B cell (primary cell): ENCODE data around the gene MAN1A2. TPM values are rescaled to one million over a fixed set of nuclear protein-coding genes. Genes with fewer than 3 reads are reported as not detected.

ENCODE experiments used
- ATAC-seq: fragments of 200-7000 bp; cut with Tn5 transposase; one replicate; pipeline ENCODE4 v1.10.0; 2021; ENCODE audit warnings: low read depth, mild to moderate bottlenecking, moderate number of reproducible peaks, moderate library complexity
- CTCF ChIA-PET: fragments of 350-600 bp; sonication (Branson Sonifier 250); formaldehyde crosslinking; loops from one replicate; lab custom pipeline; 2021; ENCODE audit warnings: antibody characterized with exemption, inconsistent platforms; lab: Charles Lee
- POLR2A ChIA-PET: fragments of 350-600 bp; sonication (Branson Sonifier 250); formaldehyde crosslinking; loops from one replicate; lab custom pipeline; 2021; ENCODE audit warnings: antibody characterized with exemption; lab: Charles Lee
- DNase-seq: peaks from one replicate; pipeline ENCODE4 v3.0.0; 2013
- H2AFZ ChIP-seq: 2 replicates; pipeline ENCODE4 v1.6.1; 2012; ENCODE audit warnings: mild to moderate bottlenecking, low read depth, low read length; ENCODE audit not compliant: insufficient read depth, poor library complexity, severe bottlenecking
- H3K27ac ChIP-seq, 2 donors: 1 replicate in 1 of 2; 2 replicates in 1 of 2; pipeline ENCODE4 v1.5.1; 2012 to 2013; ENCODE audit warnings: low read length in 2 of 2, mild to moderate bottlenecking in 2 of 2, moderate library complexity in 1 of 2
- H3K27me3 ChIP-seq, 4 experiments: fragments of 200-600 bp in 1 of 4; sonication (generic) in 1 of 4; replicated peaks in 1 of 4; 1 replicate in 2 of 4; 2 replicates in 2 of 4; pipeline versions ENCODE4 v1.6.1 to v1.7.0; 2013 to 2016; ENCODE audit warnings: low read length in 3 of 4, mild to moderate bottlenecking in 2 of 4, mixed read lengths in 1 of 4, moderate library complexity in 1 of 4; ENCODE audit not compliant: insufficient read depth in 4 of 4, control insufficient read depth in 3 of 4; ENCODE audit errors: control extremely low read depth in 1 of 4
- H3K36me3 ChIP-seq, 2 experiments: replicated peaks in 1 of 2; 1 replicate in 1 of 2; 2 replicates in 1 of 2; pipeline versions ENCODE4 v1.6.1 to v1.7.1; 2013; ENCODE audit warnings: low read length in 1 of 2; ENCODE audit not compliant: insufficient read depth in 2 of 2, control insufficient read depth in 1 of 2; ENCODE audit errors: control extremely low read depth in 1 of 2, extremely low read depth in 1 of 2
- H3K4me1 ChIP-seq, 2 donors: fragments of 200-600 bp in 1 of 2; sonication (generic) in 1 of 2; 1 replicate in 1 of 2; 2 replicates in 1 of 2; pipeline versions ENCODE4 v1.5.1 to v1.6.1; 2013 to 2017; ENCODE audit warnings: low read length in 2 of 2; ENCODE audit not compliant: control insufficient read depth in 2 of 2, insufficient read depth in 2 of 2
- H3K4me2 ChIP-seq: replicated peaks from 2 replicates; pipeline ENCODE3; 2012; ENCODE audit warnings: mild to moderate bottlenecking, low read depth, low read length; ENCODE audit not compliant: poor library complexity, severe bottlenecking
- H3K4me3 ChIP-seq, 5 experiments: fragments of 200-600 bp in 1 of 5; sonication (generic) in 1 of 5; 1 replicate in 3 of 5; 2 replicates in 2 of 5; pipeline versions ENCODE4 v1.5.1 to v1.7.0; 2011 to 2016; ENCODE audit warnings: low read length in 4 of 5, mild to moderate bottlenecking in 4 of 5, low read depth in 2 of 5, control low read depth in 1 of 5, moderate library complexity in 1 of 5; ENCODE audit not compliant: insufficient read depth in 1 of 5; ENCODE audit errors: control extremely low read depth in 1 of 5, extremely low read depth in 1 of 5
- H3K79me2 ChIP-seq: fragments of 200-600 bp; sonication (generic); one replicate; pipeline ENCODE4 v1.6.0; 2016; ENCODE audit warnings: low read length; ENCODE audit not compliant: control insufficient read depth, insufficient read depth
- H3K9ac ChIP-seq: fragments of 200-600 bp; sonication (generic); 2 replicates; pipeline ENCODE4 v1.6.1; 2017; ENCODE audit warnings: mild to moderate bottlenecking, low read length, moderate library complexity
- H3K9me3 ChIP-seq, 3 donors: one replicate each; pipeline versions ENCODE4 v1.6.1 to v1.7.1; 2013; ENCODE audit warnings: low read length in 2 of 3; ENCODE audit not compliant: control insufficient read depth in 2 of 3, insufficient read depth in 1 of 3; ENCODE audit errors: control extremely low read depth in 1 of 3
- H4K20me1 ChIP-seq: 2 replicates; pipeline ENCODE4 v1.6.0; 2012; ENCODE audit warnings: mild to moderate bottlenecking, low read length; ENCODE audit not compliant: insufficient read depth, control insufficient read depth, poor library complexity, severe bottlenecking
- H3K27ac Mint-ChIP-seq: one replicate; pipeline ENCODE4 v1.8.0; 2021; ENCODE audit warnings: mixed read lengths
- H3K27me3 Mint-ChIP-seq: one replicate; pipeline ENCODE4 v1.8.0; 2021; ENCODE audit warnings: mixed read lengths
- H3K4me1 Mint-ChIP-seq: one replicate; pipeline ENCODE4 v1.8.0; 2021; ENCODE audit warnings: mixed read lengths
- H3K4me3 Mint-ChIP-seq: one replicate; pipeline ENCODE4 v1.8.0; 2021; ENCODE audit warnings: mixed read lengths
- H3K9me3 Mint-ChIP-seq: one replicate; pipeline ENCODE4 v1.8.0; 2022; ENCODE audit warnings: mixed read lengths; ENCODE audit not compliant: insufficient read depth
- EZH2 ChIP-seq: IDR thresholded peaks from 2 replicates; pipeline ENCODE4 v1.6.1; 2012; ENCODE audit warnings: borderline replicate concordance, low read depth, mild to moderate bottlenecking, moderate library complexity, low read length; ENCODE audit not compliant: insufficient read depth, poor library complexity, severe bottlenecking
- WGBS: methylation state at CpG from one replicate; pipeline ENCODE4 v1.1.5; 2013; ENCODE audit warnings: missing lambda C conversion rate; ENCODE audit not compliant: insufficient coverage; 5-methylcytosine and 5-hydroxymethylcytosine counted together
- intact Hi-C: fragments of 100-400 bp; cut with micrococcal nuclease; formaldehyde crosslinking; loops from one replicate; pipeline ENCODE4 v1.10.0; 2022
- polyA plus RNA-seq: library from polyadenylated mRNA; depleted of rRNA; stranded (reverse); fragments of >200 nt; gene quantifications from 2 replicates; pipeline ENCODE4 v1.2.3, GENCODE V29; 2012
- total RNA-seq, 2 donors: library from RNA; stranded (reverse); fragments of 120-200 nt in 1 of 2; gene quantifications; 1 replicate in 1 of 2; 2 replicates in 1 of 2; pipeline versions ENCODE4 v1.2.3 to v1.2.4, GENCODE V29; 2013 to 2022
- TF ChIP-seq, protein P1 (sequence below): fragments of 200-600 bp; IDR thresholded peaks from one replicate; pipeline ENCODE4 v1.8.0; 2022; ENCODE audit warnings: antibody characterized with exemption, mild to moderate bottlenecking

MAN1A2 gene
- total and polyA plus RNA-seq, 2 donors (not counting 1 experiment from before 2014, with no cell fraction given): 4.6 to 55.6 TPM

DNA sequence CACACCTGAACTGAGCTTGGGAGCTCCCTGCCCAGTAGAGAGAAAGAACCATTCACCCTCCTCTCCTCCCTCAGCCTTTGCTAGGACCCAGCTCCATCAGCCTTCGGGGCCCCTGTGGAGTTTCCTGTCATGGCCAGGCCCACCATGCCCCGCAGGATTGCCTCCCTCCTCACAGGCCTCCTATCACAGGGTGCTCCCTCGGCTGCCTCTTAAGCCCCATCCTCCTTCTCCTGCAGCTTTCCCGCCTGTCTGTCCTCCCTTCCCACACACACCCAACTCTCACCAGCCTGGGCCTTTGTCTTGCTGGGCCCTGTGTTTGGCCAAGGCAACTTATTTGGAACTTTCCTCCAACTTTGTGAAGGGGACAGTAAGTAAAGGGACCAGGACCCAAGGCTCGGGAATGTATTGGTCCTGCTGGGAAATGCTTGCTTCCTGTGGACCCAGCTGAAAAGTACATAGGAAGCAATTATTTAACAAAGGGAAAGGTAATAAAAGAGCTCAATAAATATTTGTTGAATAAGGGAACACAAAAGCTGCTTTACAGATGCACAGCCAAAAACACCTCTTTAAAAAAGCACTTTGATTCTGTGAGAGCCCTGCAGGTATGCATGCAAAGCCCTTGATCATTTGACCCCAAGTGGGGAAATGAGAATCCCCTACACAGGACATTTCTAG is 207.0 kb downstream of the MAN1A2 start:
- H4K20me1 ChIP-seq: no peaks in the 10 kb centered on the region
- H3K4me3 Mint-ChIP-seq: no peak overlapping the region
- no peak for ATAC-seq
- no peaks in the 10 kb centered on the region for H3K9me3 Mint-ChIP-seq
- no peaks in the 10 kb centered on the region for H3K27me3 ChIP-seq
- H3K79me2 ChIP-seq: no peaks in the 10 kb centered on the region
- POLR2A ChIA-PET: no interaction called here
- no peak overlapping the region for H3K9ac ChIP-seq
- no peak for DNase-seq
- no peaks in the 10 kb centered on the region for H3K9me3 ChIP-seq
- no peak overlapping the region for H3K27ac Mint-ChIP-seq
- H3K4me1 Mint-ChIP-seq: peaks cover 29% of the 10 kb centered on the region
- CTCF ChIA-PET: interaction anchor here (2.0 kb wide), 1 partner anchor 20 kb away, joined by 5 read pairs; no protein-coding TSS in a partner anchor
- H3K27ac ChIP-seq: no peak overlapping the region
- 96% methylated on average over 5 of the region's 5 CpGs for WGBS
- no peak overlapping the region for H3K4me3 ChIP-seq
- intact Hi-C loops: no loop called here
- H3K27me3 Mint-ChIP-seq: no peaks in the 10 kb centered on the region
- H2AFZ ChIP-seq: no peak overlapping the region
- no peaks in the 10 kb centered on the region for H3K36me3 ChIP-seq
- peaks cover 17 to 21% of the 10 kb centered on the region in 2 donors for H3K4me1 ChIP-seq
- TF ChIP-seq EZH2: no peak
- TF ChIP-seq, protein P1, sequence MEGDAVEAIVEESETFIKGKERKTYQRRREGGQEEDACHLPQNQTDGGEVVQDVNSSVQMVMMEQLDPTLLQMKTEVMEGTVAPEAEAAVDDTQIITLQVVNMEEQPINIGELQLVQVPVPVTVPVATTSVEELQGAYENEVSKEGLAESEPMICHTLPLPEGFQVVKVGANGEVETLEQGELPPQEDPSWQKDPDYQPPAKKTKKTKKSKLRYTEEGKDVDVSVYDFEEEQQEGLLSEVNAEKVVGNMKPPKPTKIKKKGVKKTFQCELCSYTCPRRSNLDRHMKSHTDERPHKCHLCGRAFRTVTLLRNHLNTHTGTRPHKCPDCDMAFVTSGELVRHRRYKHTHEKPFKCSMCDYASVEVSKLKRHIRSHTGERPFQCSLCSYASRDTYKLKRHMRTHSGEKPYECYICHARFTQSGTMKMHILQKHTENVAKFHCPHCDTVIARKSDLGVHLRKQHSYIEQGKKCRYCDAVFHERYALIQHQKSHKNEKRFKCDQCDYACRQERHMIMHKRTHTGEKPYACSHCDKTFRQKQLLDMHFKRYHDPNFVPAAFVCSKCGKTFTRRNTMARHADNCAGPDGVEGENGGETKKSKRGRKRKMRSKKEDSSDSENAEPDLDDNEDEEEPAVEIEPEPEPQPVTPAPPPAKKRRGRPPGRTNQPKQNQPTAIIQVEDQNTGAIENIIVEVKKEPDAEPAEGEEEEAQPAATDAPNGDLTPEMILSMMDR: no peak
- no peak overlapping the region for H3K4me2 ChIP-seq

DNA sequence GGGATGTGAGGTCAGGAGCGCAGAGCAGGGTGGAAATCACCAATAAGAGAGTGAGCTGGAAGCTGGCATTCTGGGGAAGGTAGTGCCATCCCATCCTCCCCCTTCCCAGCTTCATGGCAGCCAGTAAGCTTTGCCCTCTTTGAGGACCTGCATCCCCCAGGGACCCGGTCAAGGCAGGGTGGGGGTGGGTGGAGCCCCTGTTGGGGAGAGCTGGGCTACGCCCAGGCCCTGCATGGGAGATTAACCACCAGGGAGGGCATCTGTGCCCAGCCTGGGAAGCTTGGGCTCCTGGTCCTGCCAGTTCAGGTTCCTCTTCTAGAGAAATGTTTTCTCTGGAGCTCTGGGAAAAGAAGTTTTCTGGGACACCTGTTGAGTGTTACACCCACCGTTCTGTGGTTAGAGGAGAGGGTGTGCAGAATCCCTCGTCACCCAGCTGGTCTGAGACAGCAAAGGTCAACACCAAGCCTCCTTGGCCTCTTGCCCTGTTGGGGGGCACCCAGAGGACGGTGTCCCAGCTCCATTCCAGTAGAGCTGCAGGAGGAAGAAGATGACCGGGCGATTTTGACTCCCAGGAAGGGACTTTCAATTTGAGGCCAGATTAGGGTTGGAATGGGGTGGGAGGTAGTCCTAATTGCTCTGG is 208.5 kb downstream of the MAN1A2 start:
- Mint-ChIP-seq H3K27ac (no peak overlapping the region), H3K4me3 (no peak overlapping the region), H3K4me1 (peaks cover 29% of the 10 kb centered on the region), H3K27me3 (no peaks in the 10 kb centered on the region), H3K9me3 (no peaks in the 10 kb centered on the region)
- H3K9ac ChIP-seq: no peak overlapping the region
- intact Hi-C loops: no loop called here
- ATAC-seq: no peak
- no peak overlapping the region for H2AFZ ChIP-seq
- H3K36me3 ChIP-seq: no peaks in the 10 kb centered on the region
- TF ChIP-seq EZH2: no peak
- TF ChIP-seq, protein P1: no peak
- no peak for DNase-seq
- H3K27ac ChIP-seq: no peak overlapping the region
- no peak overlapping the region for H3K4me3 ChIP-seq
- H3K9me3 ChIP-seq: no peaks in the 10 kb centered on the region
- no peaks in the 10 kb centered on the region for H3K79me2 ChIP-seq
- H3K4me2 ChIP-seq: no peak overlapping the region
- H3K27me3 ChIP-seq: no peaks in the 10 kb centered on the region
- CTCF ChIA-PET: interaction anchor here (0.8 kb wide), 1 partner anchor 178 kb away, joined by 3 read pairs; no protein-coding TSS in a partner anchor
- WGBS: 92% methylated on average over 7 of the region's 8 CpGs
- POLR2A ChIA-PET: no interaction called here
- peaks cover 17 to 21% of the 10 kb centered on the region in 2 donors for H3K4me1 ChIP-seq
- no peaks in the 10 kb centered on the region for H4K20me1 ChIP-seq
